Erythroblast (primary cell): ENCODE results near the gene CHST10.

Experiments
- GATA1 ChIP-seq: IDR thresholded peaks from 2 replicates; pipeline ENCODE4 v1.6.1; 2011; ENCODE audit warnings: low read depth, mild to moderate bottlenecking, control low read depth, low read length, moderate library complexity
- POLR2A ChIP-seq: IDR thresholded peaks from 2 replicates; pipeline ENCODE4 v1.6.1; 2011; ENCODE audit warnings: mild to moderate bottlenecking, low read length

GRCh38 chr2:100425573-100426383, 8.3 kb upstream of the CHST10 start:
- no peak for TF ChIP-seq POLR2A
- no peak for TF ChIP-seq GATA1
